HepG2 (cell line): ENCODE measurements around the gene CD300LF. TPM values are rescaled to one million over a fixed set of nuclear protein-coding genes. Genes with fewer than 3 reads are reported as not detected.
A peak's percentile ranks its signal among the peaks of the same experiment; 100 is the strongest.

Experiments
- ATAC-seq: fragments of 200-7000 bp; cut with Tn5 transposase; 3 replicates; pipeline ENCODE4 v1.9.1; 2020; ENCODE audit warnings: mild to moderate bottlenecking, moderate library complexity
- BruUV-seq: library from RNA; stranded (reverse); fragments of 400-500 nt; replicated peaks from 2 replicates; lab custom pipeline; 2021; lab: Mats Ljungman, UMichigan
- CTCF ChIA-PET: fragments of 300-600 bp; formaldehyde crosslinking; extraction: SDS; loops from one replicate; lab custom pipeline; 2021; ENCODE audit warnings: low total read pairs, inconsistent platforms, low intra/inter-chr PET ratio; lab: Yijun Ruan, JAX
- POLR2A ChIA-PET: fragments of 350-600 bp; sonication (Branson Sonifier 250); formaldehyde crosslinking; loops from one replicate; lab custom pipeline; 2020; ENCODE audit warnings: antibody characterized with exemption, inconsistent platforms; lab: Yijun Ruan, JAX
- DNase-seq: peaks from one replicate; pipeline ENCODE4 v3.0.0-alpha.2; 2015; ENCODE audit warnings: low spot score
- FAIRE-seq: peaks from 3 replicates; lab custom pipeline; 2011; peaks lifted over from hg19 to GRCh38; lab: Jason Lieb, UNC
- H2AFZ ChIP-seq: one replicate; pipeline ENCODE4 v1.6.1; 2011; ENCODE audit warnings: low read length, inconsistent platforms
- H3K27ac ChIP-seq: fragments of 300-600 bp; 3 replicates; pipeline ENCODE4 v1.8.0; 2011; ENCODE audit warnings: mixed run types, mild to moderate bottlenecking, mixed read lengths, low read length, inconsistent platforms; ENCODE audit not compliant: insufficient read depth; ENCODE audit errors: extremely low read length
- H3K27me3 ChIP-seq, 2 experiments: fragments of 200-600 bp in 1 of 2; 2 replicates in 1 of 2; 3 replicates in 1 of 2; pipeline versions ENCODE4 v1.6.0 to v1.8.0; 2011; ENCODE audit warnings: low read length in 2 of 2, mild to moderate bottlenecking in 2 of 2, moderate library complexity in 2 of 2, inconsistent platforms in 1 of 2; ENCODE audit not compliant: insufficient read depth in 2 of 2, control insufficient read depth in 1 of 2
- H3K36me3 ChIP-seq, 2 experiments: fragments of 200-600 bp in 1 of 2; replicated peaks in 1 of 2; 2 replicates in 1 of 2; 3 replicates in 1 of 2; pipeline versions ENCODE4 v1.5.1 to v1.8.0; 2011; ENCODE audit warnings: low read length in 2 of 2, inconsistent platforms in 1 of 2; ENCODE audit not compliant: insufficient read depth in 2 of 2, control insufficient read depth in 1 of 2
- H3K4me1 ChIP-seq: 2 replicates; pipeline ENCODE4 v1.5.1; 2012; ENCODE audit warnings: low read length, inconsistent platforms; ENCODE audit not compliant: insufficient read depth
- H3K4me2 ChIP-seq: 2 replicates; pipeline ENCODE4 v1.6.0; 2011; ENCODE audit warnings: low read depth, low read length, inconsistent platforms
- H3K4me3 ChIP-seq, 3 experiments: fragments of 200-600 bp in 1 of 3; sonication (generic), shearing (Covaris generic) in 1 of 3; replicated peaks in 1 of 3; 2 replicates each; pipeline ENCODE4 v1.5.1; 2011 to 2016; ENCODE audit warnings: low read length in 3 of 3, inconsistent platforms in 2 of 3, low read depth in 2 of 3, mild to moderate bottlenecking in 2 of 3, control low read depth in 1 of 3, mixed read lengths in 1 of 3; ENCODE audit not compliant: insufficient read depth in 1 of 3
- H3K79me2 ChIP-seq: one replicate; pipeline ENCODE4 v1.6.1; 2011; ENCODE audit warnings: low read length, inconsistent platforms; ENCODE audit not compliant: insufficient read depth
- H3K9ac ChIP-seq: 2 replicates; pipeline ENCODE4 v1.6.0; 2011; ENCODE audit warnings: mild to moderate bottlenecking, low read depth, low read length, inconsistent platforms; ENCODE audit not compliant: insufficient read depth
- H3K9me3 ChIP-seq: 2 replicates; pipeline ENCODE4 v1.5.1; 2012; ENCODE audit warnings: mild to moderate bottlenecking, low read length
- H4K20me1 ChIP-seq: 2 replicates; pipeline ENCODE4 v1.6.0; 2011; ENCODE audit warnings: inconsistent platforms, mild to moderate bottlenecking, low read length, moderate library complexity; ENCODE audit not compliant: insufficient read depth
- CENPT ChIP-seq: sonication (generic); formaldehyde crosslinking; IDR thresholded peaks from 2 replicates; pipeline ENCODE4 v1.8.0; 2022; ENCODE audit warnings: low read depth, mild to moderate bottlenecking, moderate library complexity, missing genetic modification reagents
- FOXA1 ChIP-seq, 2 experiments: fragments of 450-650 bp in 1 of 2; sonication (generic) in 1 of 2; formaldehyde crosslinking in 1 of 2; IDR thresholded peaks; 2 replicates each; pipeline versions ENCODE4 v1.4.0 to v1.6.1; 2016 to 2020; ENCODE audit warnings: missing genetic modification reagents in 1 of 2
- ISL2 ChIP-seq: sonication (generic); formaldehyde crosslinking; IDR thresholded peaks from 2 replicates; pipeline ENCODE4 v1.5.0; 2020; ENCODE audit warnings: missing genetic modification reagents
- PLRG1 ChIP-seq: fragments of 450-650 bp; conservative IDR thresholded peaks from 2 replicates; pipeline ENCODE4 v1.6.1; 2016
- SIN3A ChIP-seq: IDR thresholded peaks from 2 replicates; pipeline ENCODE4 v1.6.1; 2011; ENCODE audit warnings: low read depth, mild to moderate bottlenecking, control low read depth, low read length, borderline replicate concordance
- U2AF1 ChIP-seq: fragments of 200-400 bp; formaldehyde crosslinking; optimal IDR thresholded peaks from 2 replicates; pipeline ENCODE3; 2017; ENCODE audit warnings: mild to moderate bottlenecking, low read depth, low read length
- ZFP62 ChIP-seq: sonication (generic); formaldehyde crosslinking; IDR thresholded peaks from 2 replicates; pipeline ENCODE4 v1.4.0; 2020; ENCODE audit warnings: missing genetic modification reagents
- ZNF598 ChIP-seq: sonication (generic); formaldehyde crosslinking; IDR thresholded peaks from 2 replicates; pipeline ENCODE4 v1.5.1; 2020; ENCODE audit warnings: mild to moderate bottlenecking, missing genetic modification reagents, borderline replicate concordance
- ZNF678 ChIP-seq: sonication (generic); formaldehyde crosslinking; IDR thresholded peaks from 2 replicates; pipeline ENCODE4 v1.4.0; 2020; ENCODE audit warnings: mild to moderate bottlenecking, missing genetic modification reagents
- WGBS: methylation state at CpG from one replicate; pipeline ENCODE4 v1.1.6; 2017; ENCODE audit warnings: low lambda C conversion rate; 5-methylcytosine and 5-hydroxymethylcytosine counted together
- in situ Hi-C: cut with HindIII; loops from 2 replicates; pipeline ENCODE4 v1.10.0; 2017; ENCODE audit warnings: low pct_unique_long_range_greater_than_20kb; ENCODE audit not compliant: extremely low pct_ligation_motif_present
- intact Hi-C: fragments of 100-400 bp; cut with micrococcal nuclease; formaldehyde crosslinking; loops from one replicate; pipeline ENCODE4 v1.10.0; 2022; ENCODE audit not compliant: unreplicated experiment
- polyA plus RNA-seq, 8 experiments: library from polyadenylated mRNA; depleted of rRNA in 3 of 8; stranded (reverse) in 7 of 8; unstranded in 1 of 8; fragments of >200 nt; fragmentation: Illumina TruSeq in 4 of 8; extraction: Trizol in 4 of 8; gene quantifications; 2 replicates each; pipeline versions ENCODE4 v1.2.1 to v1.2.3, GENCODE V29; 2011 to 2016; ENCODE audit warnings: low read depth in 4 of 8, missing spikeins in 1 of 8, mixed read lengths in 1 of 8; ENCODE audit not compliant: insufficient read depth in 1 of 8
- total RNA-seq, 5 experiments: library from RNA; depleted of rRNA; stranded (reverse); fragments of >200 nt; fragmentation: Illumina TruSeq; extraction: Trizol; gene quantifications; 2 replicates each; pipeline ENCODE4 v1.2.3, GENCODE V29; 2016; ENCODE audit warnings: low read depth in 1 of 5
- TF ChIP-seq, protein P1 (sequence below): sonication (generic); formaldehyde crosslinking; IDR thresholded peaks from 2 replicates; pipeline ENCODE4 v1.4.0; 2020; ENCODE audit warnings: low read depth, mild to moderate bottlenecking, missing genetic modification reagents
- TF ChIP-seq, protein P2 (sequence below): sonication (generic); formaldehyde crosslinking; conservative IDR thresholded peaks from 2 replicates; pipeline ENCODE4 v1.4.0; 2020; ENCODE audit warnings: missing genetic modification reagents
- TF ChIP-seq, protein P3 (sequence below): sonication (generic); formaldehyde crosslinking; IDR thresholded peaks from 2 replicates; pipeline ENCODE4 v1.4.0; 2020; ENCODE audit warnings: mild to moderate bottlenecking, missing genetic modification reagents
- TF ChIP-seq, protein P4 (sequence below): sonication (generic); formaldehyde crosslinking; IDR thresholded peaks from 2 replicates; pipeline ENCODE4 v1.4.0; 2020; ENCODE audit warnings: mild to moderate bottlenecking, missing genetic modification reagents

Gene CD300LF
- total and polyA plus RNA-seq, 2 of the 13 experiments (the other 11 are each of a cell fraction or from before 2014, with no cell fraction given) = not detected

DNA sequence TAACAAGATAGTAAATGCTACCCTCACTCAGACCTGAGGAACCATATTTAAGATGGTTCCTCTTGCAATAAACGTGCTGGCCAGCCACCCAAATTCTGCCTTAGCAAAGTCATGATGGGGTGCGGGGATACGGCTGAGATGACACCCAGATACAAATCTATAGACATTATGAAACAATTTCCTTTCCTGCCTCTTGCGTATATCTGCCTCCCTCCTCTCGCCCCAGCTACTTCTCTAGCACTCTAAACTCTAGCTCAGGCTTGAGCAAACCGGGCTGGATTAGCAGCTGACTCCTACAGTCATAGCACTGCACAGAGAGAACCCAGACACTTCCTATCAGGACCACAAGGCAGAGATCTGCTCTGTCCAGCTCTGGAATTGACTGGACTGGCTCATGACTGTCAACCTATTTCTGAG, 22.3 kb downstream of the CD300LF start:
- DNase-seq (no peak), ATAC-seq (0 out of 3 replicates have a peak, but pooled peaks have one; percentile 29), FAIRE-seq (no peak)
- POLR2A ChIA-PET = no interaction called here
- Histone ChIP-seq H3K9me3 (no peaks in the 10 kb centered on the region), H3K9ac (no peak overlapping the region), H4K20me1 (peaks cover 2% of the 10 kb centered on the region; the same call in 1 of the 2 replicates), H2AFZ (no peak overlapping the region), H3K4me2 (no peak overlapping the region), H3K27ac (no peak overlapping the region), H3K4me1 (no peaks in the 10 kb centered on the region), H3K79me2 (no peaks in the 10 kb centered on the region), H3K27me3 (peaks cover 3 to 49% of the 10 kb centered on the region in 2 experiments; a peak in 4 of 5 replicates), H3K36me3 (no peaks in the 10 kb centered on the region), H3K4me3 (no peak overlapping the region)
- CTCF ChIA-PET = no interaction called here
- BruUV-seq = no TSS peak
- in situ Hi-C loops (no loop called here), intact Hi-C loops (no loop called here)
- 40% methylated on average over 6 of the region's 6 CpGs for WGBS
- TF ChIP-seq SIN3A (no peak), ZFP62 (CRISPR knock-in tag) (no peak), ISL2 (CRISPR knock-in tag) (no peak), ZNF678 (CRISPR knock-in tag) (no peak), FOXA1 (IDR thresholded peaks at IDR 0.05) (no peak), FOXA1 (CRISPR knock-in tag; IDR thresholded peaks at IDR 0.05) (no peak), ZNF598 (CRISPR knock-in tag) (no peak), CENPT (CRISPR knock-in tag) (no peak), U2AF1 (no peak), PLRG1 (no peak)
- TF ChIP-seq, protein P1, sequence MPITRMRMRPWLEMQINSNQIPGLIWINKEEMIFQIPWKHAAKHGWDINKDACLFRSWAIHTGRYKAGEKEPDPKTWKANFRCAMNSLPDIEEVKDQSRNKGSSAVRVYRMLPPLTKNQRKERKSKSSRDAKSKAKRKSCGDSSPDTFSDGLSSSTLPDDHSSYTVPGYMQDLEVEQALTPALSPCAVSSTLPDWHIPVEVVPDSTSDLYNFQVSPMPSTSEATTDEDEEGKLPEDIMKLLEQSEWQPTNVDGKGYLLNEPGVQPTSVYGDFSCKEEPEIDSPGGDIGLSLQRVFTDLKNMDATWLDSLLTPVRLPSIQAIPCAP (CRISPR knock-in tag) = no peak
- TF ChIP-seq, protein P2, sequence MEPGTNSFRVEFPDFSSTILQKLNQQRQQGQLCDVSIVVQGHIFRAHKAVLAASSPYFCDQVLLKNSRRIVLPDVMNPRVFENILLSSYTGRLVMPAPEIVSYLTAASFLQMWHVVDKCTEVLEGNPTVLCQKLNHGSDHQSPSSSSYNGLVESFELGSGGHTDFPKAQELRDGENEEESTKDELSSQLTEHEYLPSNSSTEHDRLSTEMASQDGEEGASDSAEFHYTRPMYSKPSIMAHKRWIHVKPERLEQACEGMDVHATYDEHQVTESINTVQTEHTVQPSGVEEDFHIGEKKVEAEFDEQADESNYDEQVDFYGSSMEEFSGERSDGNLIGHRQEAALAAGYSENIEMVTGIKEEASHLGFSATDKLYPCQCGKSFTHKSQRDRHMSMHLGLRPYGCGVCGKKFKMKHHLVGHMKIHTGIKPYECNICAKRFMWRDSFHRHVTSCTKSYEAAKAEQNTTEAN (CRISPR knock-in tag) = no peak
- TF ChIP-seq, protein P3, sequence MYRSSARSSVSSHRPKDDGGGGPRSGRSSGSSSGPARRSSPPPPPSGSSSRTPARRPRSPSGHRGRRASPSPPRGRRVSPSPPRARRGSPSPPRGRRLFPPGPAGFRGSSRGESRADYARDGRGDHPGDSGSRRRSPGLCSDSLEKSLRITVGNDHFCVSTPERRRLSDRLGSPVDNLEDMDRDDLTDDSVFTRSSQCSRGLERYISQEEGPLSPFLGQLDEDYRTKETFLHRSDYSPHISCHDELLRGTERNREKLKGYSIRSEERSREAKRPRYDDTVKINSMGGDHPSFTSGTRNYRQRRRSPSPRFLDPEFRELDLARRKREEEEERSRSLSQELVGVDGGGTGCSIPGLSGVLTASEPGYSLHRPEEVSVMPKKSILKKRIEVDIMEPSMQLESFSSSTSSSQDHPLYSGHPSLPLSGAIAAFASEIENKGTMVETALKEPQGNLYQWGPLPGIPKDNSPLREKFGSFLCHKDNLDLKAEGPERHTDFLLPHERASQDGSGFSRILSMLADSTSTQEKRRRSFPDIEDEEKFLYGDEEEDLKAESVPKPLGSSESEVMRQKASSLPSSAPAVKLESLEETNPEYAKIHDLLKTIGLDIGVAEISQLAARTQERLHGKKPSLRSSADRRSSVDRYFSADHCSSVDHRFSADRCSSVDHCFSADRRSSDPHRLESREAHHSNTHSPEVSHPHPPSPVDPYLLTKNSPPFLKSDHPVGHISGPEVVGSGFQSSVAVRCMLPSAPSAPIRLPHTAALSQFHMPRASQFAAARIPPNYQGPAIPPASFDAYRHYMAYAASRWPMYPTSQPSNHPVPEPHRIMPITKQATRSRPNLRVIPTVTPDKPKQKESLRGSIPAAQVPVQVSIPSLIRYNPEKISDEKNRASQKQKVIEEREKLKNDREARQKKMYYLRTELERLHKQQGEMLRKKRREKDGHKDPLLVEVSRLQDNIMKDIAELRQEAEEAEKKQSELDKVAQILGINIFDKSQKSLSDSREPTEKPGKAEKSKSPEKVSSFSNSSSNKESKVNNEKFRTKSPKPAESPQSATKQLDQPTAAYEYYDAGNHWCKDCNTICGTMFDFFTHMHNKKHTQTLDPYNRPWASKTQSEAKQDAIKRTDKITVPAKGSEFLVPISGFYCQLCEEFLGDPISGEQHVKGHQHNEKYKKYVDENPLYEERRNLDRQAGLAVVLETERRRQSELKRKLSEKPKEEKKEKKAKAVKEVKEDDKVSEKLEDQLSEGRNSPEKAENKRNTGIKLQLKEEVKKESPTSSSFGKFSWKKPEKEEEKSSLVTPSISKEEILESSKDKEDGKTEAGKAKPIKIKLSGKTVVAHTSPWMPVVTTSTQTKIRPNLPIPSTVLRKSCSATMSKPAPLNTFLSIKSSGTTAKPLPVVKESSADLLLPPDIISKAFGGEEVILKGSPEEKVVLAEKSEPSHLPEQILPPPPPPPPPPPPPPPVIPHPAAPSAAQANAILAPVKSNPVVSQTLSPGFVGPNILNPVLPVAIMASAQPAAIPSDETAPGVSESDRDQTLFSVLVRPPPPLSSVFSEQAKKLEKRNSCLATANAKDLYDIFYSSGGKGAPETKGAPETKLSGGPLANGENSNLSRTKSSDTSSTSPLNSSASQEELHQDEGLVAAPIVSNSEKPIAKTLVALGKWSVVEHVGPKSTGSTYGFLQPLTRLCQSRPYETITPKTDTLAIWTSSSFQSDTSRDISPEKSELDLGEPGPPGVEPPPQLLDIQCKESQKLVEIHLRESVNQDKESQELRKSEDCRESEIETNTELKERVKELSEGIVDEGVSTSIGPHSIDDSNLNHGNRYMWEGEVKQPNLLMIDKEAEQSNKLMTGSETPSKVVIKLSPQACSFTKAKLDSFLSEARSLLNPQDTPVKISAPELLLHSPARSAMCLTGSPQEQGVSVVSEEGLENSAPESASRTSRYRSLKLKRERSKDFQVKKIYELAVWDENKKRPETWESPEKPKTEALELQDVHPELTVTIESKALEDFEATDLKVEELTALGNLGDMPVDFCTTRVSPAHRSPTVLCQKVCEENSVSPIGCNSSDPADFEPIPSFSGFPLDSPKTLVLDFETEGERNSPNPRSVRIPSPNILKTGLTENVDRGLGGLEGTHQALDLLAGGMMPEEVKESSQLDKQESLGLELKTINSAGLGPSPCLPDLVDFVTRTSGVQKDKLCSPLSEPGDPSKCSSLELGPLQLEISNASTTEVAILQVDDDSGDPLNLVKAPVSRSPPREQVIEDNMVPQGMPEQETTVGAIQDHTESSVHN (CRISPR knock-in tag) = no peak
- TF ChIP-seq, protein P4, sequence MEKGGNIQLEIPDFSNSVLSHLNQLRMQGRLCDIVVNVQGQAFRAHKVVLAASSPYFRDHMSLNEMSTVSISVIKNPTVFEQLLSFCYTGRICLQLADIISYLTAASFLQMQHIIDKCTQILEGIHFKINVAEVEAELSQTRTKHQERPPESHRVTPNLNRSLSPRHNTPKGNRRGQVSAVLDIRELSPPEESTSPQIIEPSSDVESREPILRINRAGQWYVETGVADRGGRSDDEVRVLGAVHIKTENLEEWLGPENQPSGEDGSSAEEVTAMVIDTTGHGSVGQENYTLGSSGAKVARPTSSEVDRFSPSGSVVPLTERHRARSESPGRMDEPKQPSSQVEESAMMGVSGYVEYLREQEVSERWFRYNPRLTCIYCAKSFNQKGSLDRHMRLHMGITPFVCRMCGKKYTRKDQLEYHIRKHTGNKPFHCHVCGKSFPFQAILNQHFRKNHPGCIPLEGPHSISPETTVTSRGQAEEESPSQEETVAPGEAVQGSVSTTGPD (CRISPR knock-in tag) = no peak
